CD4-positive, alpha-beta T cell treated with Interleukin-17A for 4 hours (primary cell): ENCODE data around the gene USP17L5.
"Not testable (repeated sequence)": the region's sequence is repeated elsewhere in the genome, so short reads cannot be mapped to it uniquely, and the experiment has no call there.

Experiments
- DNase-seq: peaks from one replicate; pipeline ENCODE4 v3.0.0-alpha.2; 2020; ENCODE audit warnings: mixed read lengths

Gene USP17L5, protein sequence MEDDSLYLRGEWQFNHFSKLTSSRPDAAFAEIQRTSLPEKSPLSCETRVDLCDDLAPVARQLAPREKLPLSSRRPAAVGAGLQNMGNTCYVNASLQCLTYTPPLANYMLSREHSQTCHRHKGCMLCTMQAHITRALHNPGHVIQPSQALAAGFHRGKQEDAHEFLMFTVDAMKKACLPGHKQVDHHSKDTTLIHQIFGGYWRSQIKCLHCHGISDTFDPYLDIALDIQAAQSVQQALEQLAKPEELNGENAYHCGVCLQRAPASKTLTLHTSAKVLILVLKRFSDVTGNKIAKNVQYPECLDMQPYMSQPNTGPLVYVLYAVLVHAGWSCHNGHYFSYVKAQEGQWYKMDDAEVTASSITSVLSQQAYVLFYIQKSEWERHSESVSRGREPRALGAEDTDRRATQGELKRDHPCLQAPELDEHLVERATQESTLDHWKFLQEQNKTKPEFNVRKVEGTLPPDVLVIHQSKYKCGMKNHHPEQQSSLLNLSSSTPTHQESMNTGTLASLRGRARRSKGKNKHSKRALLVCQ

GRCh38 chr4:9339103-9339502, at the start of gene USP17L5:
Gene USP17L5 (plus strand): TSS chr4:9339403. CDS start chr4:9339403, 0 bp downstream.
- not testable (repeated sequence) for DNase-seq

DNA sequence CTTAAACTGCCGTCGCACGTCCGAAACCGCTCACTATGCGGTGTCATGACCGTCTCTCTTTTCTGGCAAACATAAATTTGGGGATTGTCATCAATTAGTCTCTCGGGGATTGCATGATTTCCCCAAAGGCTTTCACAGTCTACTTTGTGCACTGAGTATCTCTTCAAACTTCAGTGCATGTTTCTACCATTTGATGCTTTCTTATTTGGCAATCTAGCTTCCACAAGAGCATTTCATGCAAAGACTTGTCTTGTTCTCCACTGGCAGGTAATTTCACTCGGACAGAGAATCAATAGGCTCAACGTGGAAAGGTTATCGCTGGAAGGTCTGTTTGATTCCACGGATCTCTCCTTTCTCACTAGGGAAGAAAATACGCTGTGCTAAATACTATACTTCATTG, 15.0 kb upstream of the USP17L5 start:
- DNase-seq, result not testable (repeated sequence)

GRCh38 chr4:9324865-9325264, 14.3 kb upstream of the USP17L5 start, which contains the start of gene USP17L24:
Gene USP17L24 (plus strand): TSS chr4:9325165. CDS start chr4:9325165, 0 bp downstream.
- DNase-seq, result not testable (repeated sequence)

GRCh38 chr4:9329611-9330010, 9.6 kb upstream of the USP17L5 start, which contains the start of gene USP17L25:
Gene USP17L25 (plus strand): TSS chr4:9329911. CDS start chr4:9329911, 0 bp downstream.
- DNase-seq, result not testable (repeated sequence)

GRCh38 chr4:9334358-9334757, 4.8 kb upstream of the USP17L5 start, which contains the start of gene USP17L26:
Gene USP17L26 (plus strand): TSS chr4:9334658. CDS start chr4:9334658, 0 bp downstream.
- not testable (repeated sequence) for DNase-seq

GRCh38 chr4:9343848-9344247, 4.6 kb downstream of the USP17L5 start, which contains the start of gene USP17L27:
Gene USP17L27 (plus strand): TSS chr4:9344148. CDS start chr4:9344148, 0 bp downstream.
- DNase-seq, result not testable (repeated sequence)

DNA sequence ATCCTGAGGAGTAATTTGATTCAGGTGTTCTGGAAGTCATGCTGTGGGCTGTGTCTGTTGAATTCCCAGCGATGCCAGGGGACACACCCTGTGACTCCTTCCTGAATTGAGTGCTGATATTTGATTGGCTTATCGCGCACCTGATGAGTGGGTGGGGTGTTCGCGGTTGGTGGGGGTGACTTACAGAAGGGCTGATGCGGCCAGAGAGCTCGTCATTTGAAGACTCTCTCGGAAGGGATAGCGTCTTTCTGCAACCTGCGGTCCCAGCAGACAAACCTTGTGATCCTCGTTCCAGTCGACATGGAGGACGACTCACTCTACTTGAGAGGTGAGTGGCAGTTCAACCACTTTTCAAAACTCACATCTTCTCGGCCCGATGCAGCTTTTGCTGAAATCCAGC, 9.4 kb downstream of the USP17L5 start, which contains the start of gene USP17L28:
TSS of gene USP17L28 (plus strand) at position 301 of the 400 bp plus-strand sequence. CDS start at position 301, 0 bp downstream.
- DNase-seq, result not testable (repeated sequence)

- DNase-seq, result not testable (repeated sequence)
Observed at GRCh38 chr4:9350866-9351265, 11.7 kb downstream of the USP17L5 start.

DNA sequence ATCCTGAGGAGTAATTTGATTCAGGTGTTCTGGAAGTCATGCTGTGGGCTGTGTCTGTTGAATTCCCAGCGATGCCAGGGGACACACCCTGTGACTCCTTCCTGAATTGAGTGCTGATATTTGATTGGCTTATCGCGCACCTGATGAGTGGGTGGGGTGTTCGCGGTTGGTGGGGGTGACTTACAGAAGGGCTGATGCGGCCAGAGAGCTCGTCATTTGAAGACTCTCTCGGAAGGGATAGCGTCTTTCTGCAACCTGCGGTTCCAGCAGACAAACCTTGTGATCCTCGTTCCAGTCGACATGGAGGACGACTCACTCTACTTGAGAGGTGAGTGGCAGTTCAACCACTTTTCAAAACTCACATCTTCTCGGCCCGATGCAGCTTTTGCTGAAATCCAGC, 14.1 kb downstream of the USP17L5 start, which contains the start of gene USP17L29:
TSS of gene USP17L29 (plus strand) at position 301 of the 400 bp plus-strand sequence. CDS start at position 301, 0 bp downstream.
- not testable (repeated sequence) for DNase-seq

- not testable (repeated sequence) for DNase-seq
Observed at GRCh38 chr4:9362829-9363228, 23.6 kb downstream of the USP17L5 start, which contains the start of gene USP17L30. Gene USP17L30 (plus strand): TSS chr4:9363129. CDS start chr4:9363129, 0 bp downstream.

DNA sequence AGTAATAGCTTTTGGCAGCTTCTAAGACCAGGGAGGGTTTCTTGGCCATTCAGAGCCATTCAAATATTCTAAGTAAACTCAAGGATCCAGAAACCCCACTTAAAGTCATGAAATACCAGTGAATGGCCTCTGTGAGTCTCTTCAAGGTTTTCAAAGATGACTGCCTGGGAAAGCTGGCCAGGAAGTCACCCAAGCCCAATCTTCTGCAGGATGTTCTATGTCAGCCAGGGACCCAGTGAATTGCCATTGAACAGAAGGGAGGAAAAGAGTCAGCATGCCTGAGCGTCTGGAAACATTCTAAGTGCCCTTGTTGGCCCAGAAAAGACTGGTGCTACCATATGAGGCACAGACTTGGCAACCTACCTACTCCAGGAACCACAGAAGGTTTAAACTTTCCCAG, 40.7 kb downstream of the USP17L5 start:
- not testable (repeated sequence) for DNase-seq

DNA sequence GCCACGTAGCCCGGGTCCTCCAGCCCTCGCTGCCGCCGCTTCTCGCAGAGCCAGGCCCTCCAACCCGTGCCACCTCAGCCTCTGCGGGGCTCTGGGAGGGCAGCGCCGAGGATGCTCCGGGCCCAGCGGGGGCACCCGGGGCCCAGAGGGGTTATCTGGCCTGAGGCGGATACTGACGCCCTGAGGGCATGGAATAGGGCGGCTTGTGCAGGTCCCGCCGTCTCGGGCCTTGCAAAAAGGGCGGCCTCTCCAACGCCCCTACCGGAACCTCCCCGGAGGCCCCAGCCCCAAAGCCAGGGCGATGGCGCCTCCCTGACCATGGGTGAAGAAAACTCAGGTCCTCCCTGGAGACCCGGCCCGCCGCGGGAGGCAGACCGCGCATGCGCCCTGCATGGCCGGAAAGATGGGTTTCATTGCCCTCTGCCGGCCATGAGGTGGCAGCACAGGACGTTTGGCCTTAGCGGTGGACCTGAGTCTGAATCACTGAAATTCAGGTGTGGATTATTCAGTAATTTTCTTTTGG, 41.9 kb downstream of the USP17L5 start:
- peak; percentile 12 for DNase-seq

- DNase-seq, result no peak
Observed at GRCh38 chr4:9384126-9384525, 44.9 kb downstream of the USP17L5 start.

GRCh38 chr4:9389001-9389400, 49.8 kb downstream of the USP17L5 start:
- not testable (repeated sequence) for DNase-seq
